Measurements from ENCODE around the gene C1orf21. TPM values are rescaled to one million over a fixed set of nuclear protein-coding genes. Genes with fewer than 3 reads are reported as not detected.

The C1orf21 gene
- total and polyA plus RNA-seq, 7 experiments from 2014 or later, result 0.46 to 8.5 (median 1.7) TPM; not detected in 2

DNA sequence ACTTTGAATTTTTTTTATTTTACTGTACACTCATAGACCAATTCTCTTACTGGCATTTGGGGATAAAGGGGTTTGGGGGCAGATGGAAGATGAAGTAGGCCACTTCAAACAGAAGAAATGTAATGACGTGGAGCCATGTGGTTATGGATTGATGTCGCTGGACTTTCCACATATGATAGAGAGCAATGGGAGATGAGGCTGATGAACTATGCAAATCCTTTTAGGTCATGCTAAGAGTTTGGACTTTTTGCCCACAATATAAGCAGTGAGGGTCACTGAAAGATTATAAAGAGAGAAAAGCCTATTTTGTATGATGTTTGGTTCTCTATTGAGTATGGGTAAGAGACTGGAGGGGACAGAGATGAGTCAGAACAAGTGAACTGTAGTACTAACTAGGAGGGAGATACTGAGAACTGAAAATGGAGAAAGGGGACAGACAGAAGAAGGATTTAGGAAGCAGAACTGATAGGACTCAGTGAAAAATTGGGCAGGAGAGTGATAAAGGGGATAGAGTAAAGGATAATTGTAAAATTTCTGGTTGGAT is 9.2 kb downstream of the C1orf21 start:
- Mint-ChIP-seq H3K27ac (no peak overlapping the region), H3K4me3 (no peak overlapping the region), H3K4me1 (peaks cover 0 to 8% (median 0%) of the 10 kb centered on the region in 7 donors), H3K27me3 (peaks cover 12 to 41% (median 20%) of the 10 kb centered on the region in 5 donors), H3K9me3 (no peaks in the 10 kb centered on the region), H3K36me3 (no peaks in the 10 kb centered on the region)
- H3K4me1 ChIP-seq (ENCODE audit: control insufficient read depth in 2 of 2, insufficient read depth in 2 of 2, low read length in 2 of 2), result no peaks in the 10 kb centered on the region
- DNase-seq, result no peak
- H3K9me3 ChIP-seq (ENCODE audit: control insufficient read depth in 2 of 3, low read length in 3 of 3), result no peaks in the 10 kb centered on the region
- intact Hi-C loops (cut with micrococcal nuclease), result no loop called here
- ChIA-PET CTCF (no interaction called here), POLR2A (no interaction called here)
- ATAC-seq, result no peak
- H3K4me3 ChIP-seq (ENCODE audit: low read length), result no peak overlapping the region
- no peak overlapping the region for H3K27ac ChIP-seq (ENCODE audit: low read depth, low read length)
- no peaks in the 10 kb centered on the region for H3K36me3 ChIP-seq (ENCODE audit: control insufficient read depth in 2 of 3, insufficient read depth in 3 of 3, low read length in 3 of 3)
- H3K27me3 ChIP-seq (ENCODE audit: control insufficient read depth in 2 of 2, insufficient read depth in 2 of 2, low read length in 2 of 2), result no peaks in the 10 kb centered on the region

DNA sequence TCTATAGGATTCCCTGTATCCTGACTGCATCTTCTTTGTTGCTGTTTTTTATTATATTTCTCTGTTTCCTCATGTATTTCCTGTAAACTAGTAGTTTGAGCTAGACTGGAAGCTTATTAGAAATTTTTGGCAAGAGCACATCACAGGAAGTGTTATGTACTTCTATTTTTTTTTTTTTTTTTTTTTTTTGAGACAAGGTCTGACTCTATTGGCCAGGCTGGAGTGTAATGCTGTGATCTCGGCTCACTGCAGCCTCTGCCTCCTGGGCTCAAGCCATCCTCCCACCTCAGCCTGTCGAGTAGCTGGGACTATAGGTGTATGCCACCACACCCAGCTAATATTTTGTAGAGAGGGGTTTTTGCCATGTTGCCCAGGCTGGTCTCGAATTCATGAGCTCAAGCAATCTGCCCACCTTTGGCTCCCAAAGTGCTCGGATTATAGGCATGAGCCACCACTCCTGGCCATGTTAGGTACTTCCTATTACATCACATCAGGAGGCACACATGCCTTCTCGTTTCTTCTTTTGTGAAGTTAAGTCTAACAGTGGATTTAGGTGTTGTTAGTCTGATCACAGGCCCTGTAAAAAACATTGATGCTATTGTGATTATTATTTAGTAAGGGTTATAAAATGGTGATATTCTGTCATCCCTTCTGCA is 12.5 kb downstream of the C1orf21 start:
- POLR2A ChIA-PET, result no interaction called here
- Histone ChIP-seq H3K27me3 (ENCODE audit: control insufficient read depth in 2 of 2, insufficient read depth in 2 of 2, low read length in 2 of 2) (no peaks in the 10 kb centered on the region), H3K4me3 (ENCODE audit: low read length) (no peak overlapping the region), H3K27ac (ENCODE audit: low read depth, low read length) (no peak overlapping the region), H3K4me1 (ENCODE audit: control insufficient read depth in 2 of 2, insufficient read depth in 2 of 2, low read length in 2 of 2) (no peaks in the 10 kb centered on the region), H3K9me3 (ENCODE audit: control insufficient read depth in 2 of 3, low read length in 3 of 3) (no peaks in the 10 kb centered on the region), H3K36me3 (ENCODE audit: control insufficient read depth in 2 of 3, insufficient read depth in 3 of 3, low read length in 3 of 3) (no peaks in the 10 kb centered on the region)
- Mint-ChIP-seq H3K9me3 (no peaks in the 10 kb centered on the region), H3K36me3 (no peaks in the 10 kb centered on the region), H3K4me3 (no peak overlapping the region), H3K27ac (no peak overlapping the region), H3K27me3 (peaks cover 0 to 28% (median 15%) of the 10 kb centered on the region in 5 donors), H3K4me1 (peaks cover 0 to 4% (median 0%) of the 10 kb centered on the region in 7 donors)
- CTCF ChIA-PET, result no interaction called here
- intact Hi-C loops (cut with micrococcal nuclease), result no loop called here
- no peak for ATAC-seq
- no peak for DNase-seq

DNA sequence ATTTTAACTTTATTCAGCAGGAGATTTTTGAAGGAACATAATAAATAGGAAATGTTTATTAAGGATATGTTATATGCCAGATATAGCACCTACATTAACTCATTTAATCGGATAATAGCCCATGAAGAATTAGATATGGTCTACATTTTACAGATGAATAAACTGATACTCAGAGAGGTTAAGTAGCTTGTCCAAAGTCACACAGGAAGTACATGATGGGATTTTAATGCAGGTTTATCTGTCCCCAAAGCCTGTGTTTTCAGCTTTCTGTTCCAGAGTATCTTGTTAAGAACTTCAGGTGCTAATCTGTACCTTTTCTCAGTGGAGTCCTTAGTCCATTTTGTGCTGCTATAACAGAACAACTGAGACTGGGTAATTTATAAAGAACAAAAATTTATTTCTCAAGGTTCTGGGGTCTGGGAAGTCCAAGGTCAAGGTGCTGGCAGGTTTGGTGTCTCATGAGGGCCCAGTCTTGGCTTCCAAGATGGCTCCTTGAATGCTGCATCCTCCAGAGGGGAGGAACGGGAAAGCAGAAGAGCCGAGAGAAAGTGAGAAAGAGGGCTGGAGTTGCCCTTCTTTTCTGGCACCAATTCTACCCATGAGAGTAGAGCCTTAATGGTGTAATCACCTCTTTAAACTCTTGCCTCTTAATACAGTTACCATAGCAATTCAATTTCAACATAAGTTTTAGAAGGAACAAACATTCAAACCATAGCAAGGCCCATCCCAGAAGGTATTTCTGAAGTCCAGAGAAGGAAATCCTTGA is 17.3 kb downstream of the C1orf21 start:
- Histone ChIP-seq H3K4me1 (ENCODE audit: control insufficient read depth in 2 of 2, insufficient read depth in 2 of 2, low read length in 2 of 2) (no peaks in the 10 kb centered on the region), H3K36me3 (ENCODE audit: control insufficient read depth in 2 of 3, insufficient read depth in 3 of 3, low read length in 3 of 3) (no peaks in the 10 kb centered on the region), H3K9me3 (ENCODE audit: control insufficient read depth in 2 of 3, low read length in 3 of 3) (no peaks in the 10 kb centered on the region), H3K4me3 (ENCODE audit: low read length) (no peak overlapping the region), H3K27me3 (ENCODE audit: control insufficient read depth in 2 of 2, insufficient read depth in 2 of 2, low read length in 2 of 2) (no peaks in the 10 kb centered on the region), H3K27ac (ENCODE audit: low read depth, low read length) (no peak overlapping the region)
- intact Hi-C loops (cut with micrococcal nuclease), result no loop called here
- ChIA-PET POLR2A (no interaction called here), CTCF (no interaction called here)
- Mint-ChIP-seq H3K36me3 (no peaks in the 10 kb centered on the region), H3K27me3 (peaks cover 0 to 16% (median 7%) of the 10 kb centered on the region in 5 donors), H3K4me3 (no peak overlapping the region), H3K4me1 (peaks cover 0 to 3% (median 0%) of the 10 kb centered on the region in 7 donors), H3K27ac (no peak overlapping the region), H3K9me3 (no peaks in the 10 kb centered on the region)
- no peak for ATAC-seq
- DNase-seq, result no peak

DNA sequence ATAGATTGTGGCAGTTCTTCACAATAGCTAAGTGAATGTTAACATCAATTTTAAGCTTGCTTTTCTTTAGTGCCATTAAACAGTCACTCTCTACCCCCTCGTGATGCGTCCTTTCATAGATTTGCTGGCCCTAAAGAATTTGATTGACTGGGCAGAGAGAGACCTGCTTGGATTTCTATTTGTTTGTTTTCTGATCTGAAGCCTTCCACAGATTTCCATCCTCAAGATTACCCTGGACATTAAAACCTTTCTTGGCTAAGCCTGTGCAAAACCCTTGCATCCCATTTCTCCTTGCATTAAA is 17.8 kb downstream of the C1orf21 start:
- H3K9me3 ChIP-seq (ENCODE audit: control insufficient read depth in 2 of 3, low read length in 3 of 3), result no peaks in the 10 kb centered on the region
- ATAC-seq (no peak), DNase-seq (no peak)
- H3K36me3 ChIP-seq (ENCODE audit: control insufficient read depth in 2 of 3, insufficient read depth in 3 of 3, low read length in 3 of 3), result no peaks in the 10 kb centered on the region
- POLR2A ChIA-PET, result no interaction called here
- H3K4me1 ChIP-seq (ENCODE audit: control insufficient read depth in 2 of 2, insufficient read depth in 2 of 2, low read length in 2 of 2), result no peaks in the 10 kb centered on the region
- Mint-ChIP-seq H3K27ac (no peak overlapping the region), H3K4me1 (peaks cover 0 to 4% (median 0%) of the 10 kb centered on the region in 7 donors), H3K4me3 (no peak overlapping the region), H3K27me3 (peaks cover 0 to 14% (median 7%) of the 10 kb centered on the region in 5 donors), H3K36me3 (no peaks in the 10 kb centered on the region), H3K9me3 (no peaks in the 10 kb centered on the region)
- CTCF ChIA-PET, result no interaction called here
- no peaks in the 10 kb centered on the region for H3K27me3 ChIP-seq (ENCODE audit: control insufficient read depth in 2 of 2, insufficient read depth in 2 of 2, low read length in 2 of 2)
- H3K27ac ChIP-seq (ENCODE audit: low read depth, low read length), result no peak overlapping the region
- intact Hi-C loops (cut with micrococcal nuclease), result no loop called here
- no peak overlapping the region for H3K4me3 ChIP-seq (ENCODE audit: low read length)

DNA sequence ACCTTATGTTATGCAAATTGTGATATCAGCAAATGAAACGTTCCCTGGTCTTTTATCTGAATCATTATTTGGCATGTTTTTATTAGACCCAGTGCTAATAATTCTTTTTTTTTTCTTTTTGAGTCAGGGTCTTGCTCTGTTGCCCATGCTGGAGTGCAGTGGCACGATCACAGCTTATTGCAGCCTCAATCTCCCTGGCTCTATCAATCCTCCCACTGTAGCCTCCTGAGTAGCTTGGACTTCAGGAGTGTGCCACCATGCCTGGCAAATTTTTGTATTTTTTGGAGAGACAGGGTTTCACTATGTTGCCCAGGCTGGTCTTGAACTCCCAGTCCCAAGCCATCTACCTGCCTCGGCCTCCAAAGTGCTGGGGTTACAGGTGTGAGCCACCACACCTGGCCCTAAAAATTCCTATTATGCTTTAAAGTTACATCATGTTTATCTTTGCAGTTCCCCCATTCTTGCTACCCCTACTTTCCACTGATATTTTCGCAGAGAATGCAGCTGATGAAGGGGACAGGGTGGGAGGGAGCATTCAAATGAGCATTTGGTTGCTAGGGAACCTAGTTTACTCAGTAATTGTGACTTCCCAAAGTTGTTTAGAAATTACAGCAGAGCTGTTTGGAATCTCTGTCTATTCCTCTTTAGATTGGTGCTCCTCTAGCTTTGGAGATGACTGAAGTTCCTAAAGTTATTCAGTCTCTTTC is 18.4 kb downstream of the C1orf21 start:
- H3K27ac ChIP-seq (ENCODE audit: low read depth, low read length), result no peak overlapping the region
- H3K36me3 ChIP-seq (ENCODE audit: control insufficient read depth in 2 of 3, insufficient read depth in 3 of 3, low read length in 3 of 3), result no peaks in the 10 kb centered on the region
- peaks cover 0 to 4% (median 0%) of the 10 kb centered on the region in 7 donors for H3K4me1 Mint-ChIP-seq
- CTCF ChIA-PET, result no interaction called here
- H3K36me3 Mint-ChIP-seq, result no peaks in the 10 kb centered on the region
- no peaks in the 10 kb centered on the region for H3K9me3 Mint-ChIP-seq
- peaks cover 0 to 15% (median 7%) of the 10 kb centered on the region in 5 donors for H3K27me3 Mint-ChIP-seq
- intact Hi-C loops (cut with micrococcal nuclease), result no loop called here
- H3K27me3 ChIP-seq (ENCODE audit: control insufficient read depth in 2 of 2, insufficient read depth in 2 of 2, low read length in 2 of 2), result no peaks in the 10 kb centered on the region
- H3K27ac Mint-ChIP-seq, result no peak overlapping the region
- H3K4me3 ChIP-seq (ENCODE audit: low read length), result no peak overlapping the region
- POLR2A ChIA-PET, result no interaction called here
- H3K4me1 ChIP-seq (ENCODE audit: control insufficient read depth in 2 of 2, insufficient read depth in 2 of 2, low read length in 2 of 2), result no peaks in the 10 kb centered on the region
- DNase-seq, result no peak
- ATAC-seq, result no peak
- no peak overlapping the region for H3K4me3 Mint-ChIP-seq
- no peaks in the 10 kb centered on the region for H3K9me3 ChIP-seq (ENCODE audit: control insufficient read depth in 2 of 3, low read length in 3 of 3)

DNA sequence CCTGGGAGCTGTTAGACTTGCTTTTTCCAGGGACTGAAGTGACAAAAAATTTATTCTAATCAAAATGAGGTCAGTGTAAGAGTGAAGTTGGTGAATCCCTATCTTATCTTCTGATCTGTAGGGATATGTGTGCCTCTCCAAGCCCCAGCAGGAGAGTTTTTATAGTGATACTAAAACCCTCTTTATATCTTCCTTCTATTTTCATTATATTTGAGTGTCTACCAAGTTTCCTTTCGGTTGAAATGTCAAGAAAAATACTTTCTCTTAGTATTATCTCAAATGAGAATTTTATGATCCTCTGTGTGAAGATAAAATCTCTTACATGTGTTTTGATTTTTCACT is 18.9 kb downstream of the C1orf21 start:
- DNase-seq, result no peak
- peaks cover 0 to 4% (median 0%) of the 10 kb centered on the region in 7 donors for H3K4me1 Mint-ChIP-seq
- no peak for ATAC-seq
- H3K9me3 ChIP-seq (ENCODE audit: control insufficient read depth in 2 of 3, low read length in 3 of 3), result no peaks in the 10 kb centered on the region
- no peaks in the 10 kb centered on the region for H3K4me1 ChIP-seq (ENCODE audit: control insufficient read depth in 2 of 2, insufficient read depth in 2 of 2, low read length in 2 of 2)
- H3K27me3 Mint-ChIP-seq, result peaks cover 0 to 11% (median 3%) of the 10 kb centered on the region in 5 donors
- H3K9me3 Mint-ChIP-seq, result no peaks in the 10 kb centered on the region
- no peak overlapping the region for H3K4me3 ChIP-seq (ENCODE audit: low read length)
- ChIA-PET CTCF (no interaction called here), POLR2A (no interaction called here)
- H3K27me3 ChIP-seq (ENCODE audit: control insufficient read depth in 2 of 2, insufficient read depth in 2 of 2, low read length in 2 of 2), result no peaks in the 10 kb centered on the region
- no peak overlapping the region for H3K4me3 Mint-ChIP-seq
- H3K36me3 Mint-ChIP-seq, result no peaks in the 10 kb centered on the region
- H3K27ac Mint-ChIP-seq, result no peak overlapping the region
- H3K36me3 ChIP-seq (ENCODE audit: control insufficient read depth in 2 of 3, insufficient read depth in 3 of 3, low read length in 3 of 3), result no peaks in the 10 kb centered on the region
- intact Hi-C loops (cut with micrococcal nuclease), result no loop called here
- no peak overlapping the region for H3K27ac ChIP-seq (ENCODE audit: low read depth, low read length)
